RWPE2 (cell line): ENCODE data around the gene SH3BP1.

Source experiments
- ATAC-seq: fragments of 200-7000 bp; cut with Tn5 transposase; 3 replicates; pipeline ENCODE4 v1.9.1; 2021; ENCODE audit warnings: low read depth
- DNase-seq: peaks from one replicate; pipeline ENCODE4 v3.0.0-alpha.2; 2020; ENCODE audit warnings: low spot score
- H3K27ac ChIP-seq: fragments of 450-650 bp; 2 replicates; pipeline ENCODE4 v1.5.1; 2017; ENCODE audit warnings: mild to moderate bottlenecking; ENCODE audit not compliant: poor library complexity, severe bottlenecking
- H3K27me3 ChIP-seq: fragments of 250-450 bp; sonication (Bioruptor Pico); 2 replicates; pipeline ENCODE4 v1.5.1; 2021; ENCODE audit warnings: mild to moderate bottlenecking, moderate library complexity; ENCODE audit not compliant: insufficient read depth, poor library complexity, severe bottlenecking
- H3K36me3 ChIP-seq: fragments of 250-450 bp; sonication (Bioruptor Pico); 2 replicates; pipeline ENCODE4 v1.5.1; 2020; ENCODE audit warnings: low read depth, mild to moderate bottlenecking, moderate library complexity
- H3K4me1 ChIP-seq: fragments of 250-450 bp; sonication (Bioruptor Pico); 2 replicates; pipeline ENCODE4 v1.5.1; 2021; ENCODE audit warnings: mild to moderate bottlenecking, moderate library complexity; ENCODE audit not compliant: insufficient read depth, poor library complexity, severe bottlenecking
- H3K4me3 ChIP-seq: fragments of 250-450 bp; sonication (Bioruptor Pico); 2 replicates; pipeline ENCODE4 v1.5.1; 2021; ENCODE audit warnings: mild to moderate bottlenecking, moderate library complexity; ENCODE audit not compliant: severe bottlenecking
- H3K9me3 ChIP-seq: fragments of 250-450 bp; sonication (Bioruptor Pico); 2 replicates; pipeline ENCODE4 v1.5.1; 2021; ENCODE audit warnings: mild to moderate bottlenecking, moderate library complexity; ENCODE audit not compliant: severe bottlenecking
- TF ChIP-seq, protein P1 (sequence below): fragments of 450-650 bp; IDR thresholded peaks from one replicate; pipeline ENCODE4 v1.5.1; 2017; ENCODE audit warnings: mild to moderate bottlenecking, moderate library complexity; ENCODE audit not compliant: poor library complexity, severe bottlenecking

The SH3BP1 gene

DNA sequence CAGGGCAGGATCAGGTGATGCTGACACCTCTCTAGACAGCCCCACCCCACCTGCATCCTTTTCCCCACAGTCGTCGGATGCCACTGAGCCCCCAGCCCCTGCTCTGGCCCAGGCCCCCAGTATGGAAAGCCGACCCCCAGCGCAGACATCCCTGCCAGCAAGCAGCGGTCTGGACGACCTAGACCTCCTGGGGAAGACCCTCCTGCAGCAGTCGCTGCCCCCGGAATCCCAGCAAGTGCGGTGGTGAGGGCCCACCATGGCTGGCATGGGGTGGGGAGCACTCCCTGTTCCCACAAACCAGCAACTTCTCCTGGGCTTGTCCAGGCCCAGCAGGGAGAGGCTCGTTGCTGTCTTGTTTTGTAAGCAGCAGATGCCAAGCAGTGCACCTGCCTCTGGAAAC is 9.5 kb upstream of the SH3BP1 start:
- Histone ChIP-seq H3K4me3 (no peak overlapping the region), H3K9me3 (no peaks in the 10 kb centered on the region), H3K36me3 (peaks cover 4% of the 10 kb centered on the region; the same call in 1 of the 2 replicates), H3K27me3 (no peaks in the 10 kb centered on the region), H3K27ac (no peak overlapping the region), H3K4me1 (no peaks in the 10 kb centered on the region)
- ATAC-seq (no peak), DNase-seq (no peak)
- TF ChIP-seq, protein P1, sequence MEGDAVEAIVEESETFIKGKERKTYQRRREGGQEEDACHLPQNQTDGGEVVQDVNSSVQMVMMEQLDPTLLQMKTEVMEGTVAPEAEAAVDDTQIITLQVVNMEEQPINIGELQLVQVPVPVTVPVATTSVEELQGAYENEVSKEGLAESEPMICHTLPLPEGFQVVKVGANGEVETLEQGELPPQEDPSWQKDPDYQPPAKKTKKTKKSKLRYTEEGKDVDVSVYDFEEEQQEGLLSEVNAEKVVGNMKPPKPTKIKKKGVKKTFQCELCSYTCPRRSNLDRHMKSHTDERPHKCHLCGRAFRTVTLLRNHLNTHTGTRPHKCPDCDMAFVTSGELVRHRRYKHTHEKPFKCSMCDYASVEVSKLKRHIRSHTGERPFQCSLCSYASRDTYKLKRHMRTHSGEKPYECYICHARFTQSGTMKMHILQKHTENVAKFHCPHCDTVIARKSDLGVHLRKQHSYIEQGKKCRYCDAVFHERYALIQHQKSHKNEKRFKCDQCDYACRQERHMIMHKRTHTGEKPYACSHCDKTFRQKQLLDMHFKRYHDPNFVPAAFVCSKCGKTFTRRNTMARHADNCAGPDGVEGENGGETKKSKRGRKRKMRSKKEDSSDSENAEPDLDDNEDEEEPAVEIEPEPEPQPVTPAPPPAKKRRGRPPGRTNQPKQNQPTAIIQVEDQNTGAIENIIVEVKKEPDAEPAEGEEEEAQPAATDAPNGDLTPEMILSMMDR = no peak

DNA sequence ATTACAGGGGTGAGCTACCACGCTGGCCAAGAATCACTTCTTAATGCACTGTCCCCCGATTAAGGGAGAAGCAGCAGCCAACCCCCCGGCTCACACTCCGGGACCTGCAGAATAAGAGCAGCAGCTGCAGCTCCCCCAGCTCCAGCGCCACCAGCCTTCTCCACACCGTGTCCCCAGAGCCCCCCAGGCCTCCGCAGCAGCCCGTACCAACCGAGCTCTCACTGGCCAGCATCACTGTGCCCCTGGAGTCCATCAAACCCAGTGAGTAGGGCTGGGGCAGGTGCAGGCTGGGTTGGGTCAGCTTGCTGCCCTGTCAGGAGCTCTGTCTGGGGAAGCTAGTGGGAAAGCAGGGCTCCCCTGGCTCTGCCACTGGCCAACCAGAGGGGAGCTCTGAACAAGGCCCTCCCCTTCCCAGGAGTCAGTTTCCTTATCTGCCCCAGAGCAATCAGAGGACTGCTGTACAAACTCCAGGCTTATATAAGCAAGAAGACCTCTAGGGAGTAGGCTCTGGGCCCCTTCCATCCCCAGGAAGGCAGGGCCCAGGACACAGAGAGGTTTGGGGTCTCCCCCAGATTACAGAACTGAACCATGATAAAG is 8.5 kb upstream of the SH3BP1 start:
- ATAC-seq (no peak), DNase-seq (peak; percentile 61)
- no peaks in the 10 kb centered on the region for H3K27me3 ChIP-seq
- TF ChIP-seq, protein P1 = no peak
- H3K27ac ChIP-seq = no peak overlapping the region
- H3K4me3 ChIP-seq = no peak overlapping the region
- H3K36me3 ChIP-seq = peaks cover under 1% of the 10 kb centered on the region; the same call in 1 of the 2 replicates
- no peaks in the 10 kb centered on the region for H3K9me3 ChIP-seq
- H3K4me1 ChIP-seq = no peaks in the 10 kb centered on the region

DNA sequence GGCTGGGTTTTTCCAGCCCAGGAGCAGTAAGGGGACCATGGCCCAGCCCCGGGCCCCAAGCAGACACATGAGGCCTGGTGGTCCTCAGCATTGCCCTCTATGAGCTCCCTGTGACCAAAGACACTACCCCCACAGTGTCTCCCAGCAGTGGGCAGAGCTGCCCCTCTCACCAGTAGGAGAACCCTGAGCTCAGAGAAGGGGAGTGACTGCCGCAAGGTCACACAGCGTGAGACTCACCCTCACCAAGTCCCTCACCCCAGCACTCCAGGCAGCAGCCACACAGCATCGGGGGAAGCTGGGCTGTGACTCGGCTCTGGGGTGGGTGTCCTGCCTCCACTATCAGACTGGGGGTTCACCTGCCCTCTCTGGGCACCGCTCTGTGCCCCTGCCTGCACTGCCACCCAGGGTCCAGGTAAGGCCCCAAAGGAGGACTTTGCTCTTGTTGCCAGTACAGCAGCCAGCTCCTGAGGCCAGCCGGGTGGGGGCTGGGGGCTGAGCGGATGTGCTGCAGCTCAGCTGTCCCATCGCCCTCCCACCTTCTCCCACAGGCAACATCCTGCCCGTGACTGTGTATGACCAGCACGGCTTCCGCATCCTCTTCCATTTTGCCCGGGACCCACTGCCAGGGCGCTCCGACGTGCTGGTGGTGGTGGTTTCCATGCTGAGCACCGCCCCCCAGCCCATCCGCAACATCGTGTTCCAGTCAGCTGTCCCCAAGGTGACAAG is 7.9 kb upstream of the SH3BP1 start:
- TF ChIP-seq, protein P1 = no peak
- DNase-seq (peak; percentile 59), ATAC-seq (no peak)
- Histone ChIP-seq H3K9me3 (no peaks in the 10 kb centered on the region), H3K36me3 (no peaks in the 10 kb centered on the region), H3K4me1 (no peaks in the 10 kb centered on the region), H3K27me3 (no peaks in the 10 kb centered on the region), H3K4me3 (no peak overlapping the region), H3K27ac (no peak overlapping the region)

DNA sequence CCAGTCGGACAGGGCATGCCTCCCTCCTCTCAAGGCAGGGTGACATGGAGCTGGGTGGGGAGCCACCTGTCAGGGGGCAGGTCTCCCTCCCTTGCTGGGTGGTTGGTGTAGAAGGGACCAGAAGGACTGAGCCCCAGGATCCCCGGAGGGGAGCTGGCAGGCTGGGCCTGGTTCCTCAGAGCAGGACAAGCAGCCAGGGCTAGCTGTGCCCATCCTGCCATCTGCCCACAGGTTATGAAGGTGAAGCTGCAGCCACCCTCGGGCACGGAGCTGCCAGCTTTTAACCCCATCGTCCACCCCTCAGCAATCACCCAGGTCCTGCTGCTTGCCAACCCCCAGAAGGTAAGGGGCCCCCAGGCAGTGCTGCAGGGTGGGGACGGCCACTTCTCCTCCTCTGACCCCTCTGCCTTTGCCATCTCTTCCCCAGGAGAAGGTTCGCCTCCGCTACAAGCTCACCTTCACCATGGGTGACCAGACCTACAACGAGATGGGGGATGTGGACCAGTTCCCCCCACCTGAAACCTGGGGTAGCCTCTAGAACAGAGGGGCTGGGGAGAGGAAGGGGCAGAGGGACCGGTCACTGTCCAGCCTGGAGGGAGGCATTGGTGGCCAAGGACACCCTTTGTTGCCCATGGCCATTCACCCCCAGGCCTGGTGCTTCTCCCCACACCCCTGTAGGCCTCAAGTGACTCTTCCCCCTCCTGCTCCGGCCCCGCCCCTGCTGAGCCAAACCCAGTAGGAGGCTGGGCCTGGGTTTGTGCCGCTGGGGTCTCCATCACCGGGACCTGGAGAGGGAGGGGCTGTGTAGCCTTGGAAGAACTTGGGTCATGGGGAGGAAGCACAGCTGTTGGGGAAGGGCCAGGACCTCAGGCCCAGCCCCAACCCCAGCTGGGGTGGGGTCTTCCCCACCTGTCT is 7.0 kb upstream of the SH3BP1 start:
- DNase-seq (peak; percentile 54), ATAC-seq (no peak)
- Histone ChIP-seq H3K27me3 (no peaks in the 10 kb centered on the region), H3K4me3 (no peak overlapping the region), H3K4me1 (no peaks in the 10 kb centered on the region), H3K36me3 (no peaks in the 10 kb centered on the region), H3K9me3 (no peaks in the 10 kb centered on the region), H3K27ac (no peak overlapping the region)
- TF ChIP-seq, protein P1 = no peak
